Esophagus squamous epithelium (tissue), 5 donors: Measurements from ENCODE around the gene MTERF4. TPM values are rescaled to one million over a fixed set of nuclear protein-coding genes. Genes with fewer than 3 reads are reported as not detected.

ENCODE experiments used
- DNase-seq: peaks from one replicate; lab custom pipeline; 2025; lab: John Stamatoyannopoulos, UW
- H3K27ac ChIP-seq, 4 donors: fragments of 200-600 bp; sonication (generic); one replicate each; pipeline ENCODE4 v1.5.1; 2016 to 2019; ENCODE audit warnings: mild to moderate bottlenecking in 1 of 4
- H3K27me3 ChIP-seq, 4 donors: fragments of 200-600 bp; sonication (generic); 1 replicate in 3 of 4; 2 replicates in 1 of 4; pipeline versions ENCODE4 v1.5.1 to v1.6.0; 2017 to 2021; ENCODE audit warnings: antibody characterized with exemption in 1 of 4
- H3K36me3 ChIP-seq, 3 donors: fragments of 200-600 bp; sonication (generic); one replicate each; pipeline ENCODE4 v1.5.1; 2016 to 2019
- H3K4me1 ChIP-seq, 3 donors: fragments of 200-600 bp; sonication (generic); one replicate each; pipeline ENCODE4 v1.5.1; 2017 to 2019
- H3K4me3 ChIP-seq, 4 donors: fragments of 200-600 bp; sonication (generic); 1 replicate in 3 of 4; 2 replicates in 1 of 4; pipeline ENCODE4 v1.5.1; 2016 to 2019; ENCODE audit warnings: mild to moderate bottlenecking in 2 of 4, moderate library complexity in 1 of 4
- H3K9me3 ChIP-seq, 3 donors: fragments of 200-600 bp; sonication (generic); one replicate each; pipeline ENCODE4 v1.5.1; 2016 to 2019
- CTCF ChIP-seq, 6 experiments: fragments of 450-650 bp in 4 of 6; fragments of 200-600 bp in 2 of 6; sonication (generic) in 2 of 6; IDR thresholded peaks; one replicate each; pipeline ENCODE4 v1.5.1; 2016 to 2019; ENCODE audit warnings: antibody characterized with exemption in 6 of 6, mild to moderate bottlenecking in 4 of 6, moderate library complexity in 4 of 6
- POLR2A ChIP-seq, 4 donors: fragments of 450-650 bp; IDR thresholded peaks; one replicate each; pipeline ENCODE4 v1.6.1; 2017; ENCODE audit warnings: antibody characterized with exemption in 4 of 4, mild to moderate bottlenecking in 4 of 4, moderate library complexity in 3 of 4
- WGBS, 2 donors: methylation state at CpG; one replicate each; pipeline ENCODE4 v1.1.5; 2018; 5-methylcytosine and 5-hydroxymethylcytosine counted together
- intact Hi-C: fragments of 100-400 bp; cut with DNase I; formaldehyde crosslinking; loops from one replicate; pipeline ENCODE4 v1.15.0; 2022
- total RNA-seq, 4 donors: library from RNA; depleted of rRNA; stranded (reverse); fragments of >200 nt; gene quantifications; one replicate each; pipeline ENCODE4 v1.1.0, GENCODE V29; 2016
- donor health status: DM: yes; HTN: yes; CAD: no.

The MTERF4 gene
- total RNA-seq, 4 donors from 2014 or later: 27.7 to 37.0 (median 35.4) TPM

- 73 to 90% methylated on average over 4 to 9 of the region's 18 CpGs for WGBS, 2 donors
- TF ChIP-seq POLR2A (IDR thresholded peaks at IDR 0.05) (no peak), CTCF (IDR thresholded peaks at IDR 0.05) (no peak)
- DNase-seq: no peak
- Histone ChIP-seq H3K36me3 (peaks cover 0 to 83% (median 9%) of the 10 kb centered on the region in 3 donors), H3K27me3 (no peaks in the 10 kb centered on the region), H3K9me3 (no peaks in the 10 kb centered on the region), H3K4me1 (no peaks in the 10 kb centered on the region), H3K27ac (no peak overlapping the region), H3K4me3 (no peak overlapping the region)
- intact Hi-C loops: no loop called here
Observed at GRCh38 chr2:241050624-241051577, 51.2 kb downstream of the MTERF4 start.

- Histone ChIP-seq H3K27ac (no peak overlapping the region), H3K9me3 (no peaks in the 10 kb centered on the region), H3K4me1 (no peaks in the 10 kb centered on the region), H3K36me3 (peaks cover 0 to 79% (median 9%) of the 10 kb centered on the region in 3 donors), H3K27me3 (no peaks in the 10 kb centered on the region), H3K4me3 (no peak overlapping the region)
- DNase-seq: no peak
- intact Hi-C loops: no loop called here
- TF ChIP-seq POLR2A (IDR thresholded peaks at IDR 0.05) (no peak), CTCF (IDR thresholded peaks at IDR 0.05) (no peak)
- WGBS, 2 donors: 78 to 85% methylated on average over 17 to 28 of the region's 38 CpGs
Observed at GRCh38 chr2:241049739-241050623, 52.1 kb downstream of the MTERF4 start.

DNA sequence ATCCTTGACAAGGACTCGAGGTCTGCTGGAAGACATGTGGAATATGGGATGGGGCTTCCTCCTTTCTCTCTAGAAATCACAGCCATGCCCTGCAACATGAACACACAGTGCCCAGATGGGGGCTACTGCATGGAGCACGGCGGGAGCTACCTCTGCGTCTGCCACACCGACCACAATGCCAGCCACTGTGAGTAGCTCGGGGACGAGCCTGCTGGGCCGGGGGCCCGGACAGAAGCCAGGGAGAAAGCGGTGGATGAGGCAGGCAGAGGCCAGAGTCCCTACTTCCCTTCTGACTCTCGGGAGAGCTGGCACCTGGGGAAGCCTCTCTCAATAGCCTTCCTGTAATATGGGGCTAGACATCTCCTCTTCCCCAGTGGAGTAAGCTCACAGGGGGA lies 53.1 kb downstream of the MTERF4 start:
- H3K9me3 ChIP-seq: no peaks in the 10 kb centered on the region
- no peaks in the 10 kb centered on the region for H3K27me3 ChIP-seq
- no peak overlapping the region for H3K4me3 ChIP-seq
- DNase-seq: no peak
- no peak overlapping the region for H3K27ac ChIP-seq
- intact Hi-C loops: no loop called here
- H3K4me1 ChIP-seq: no peaks in the 10 kb centered on the region
- TF ChIP-seq CTCF (IDR thresholded peaks at IDR 0.05): no peak
- no peak for TF ChIP-seq POLR2A (IDR thresholded peaks at IDR 0.05)
- 86% methylated on average over 5 of the region's 11 CpGs; no CpG with 5 or more reads in 1 of the 2 donors for WGBS, 2 donors
- peaks cover 0 to 79% (median 9%) of the 10 kb centered on the region in 3 donors for H3K36me3 ChIP-seq

- Histone ChIP-seq H3K4me1 (no peaks in the 10 kb centered on the region), H3K4me3 (no peak overlapping the region), H3K9me3 (no peaks in the 10 kb centered on the region), H3K27me3 (no peaks in the 10 kb centered on the region), H3K36me3 (peaks cover 0 to 73% (median 9%) of the 10 kb centered on the region in 3 donors), H3K27ac (no peak overlapping the region)
- intact Hi-C loops: no loop called here
- no peak for DNase-seq
- WGBS, 2 donors: 70 to 75% methylated on average over 5 to 8 of the region's 30 CpGs
- TF ChIP-seq POLR2A (IDR thresholded peaks at IDR 0.05) (no peak), CTCF (IDR thresholded peaks at IDR 0.05) (no peak)
Observed at GRCh38 chr2:241048149-241048948, 53.7 kb downstream of the MTERF4 start.
